GM23248 (cell line): Measurements from ENCODE around the gene EBLN1.

ENCODE experiments used
- EZH2 ChIP-seq: fragments of 200-600 bp; sonication (generic); IDR thresholded peaks from 2 replicates; pipeline ENCODE4 v1.6.1; 2018; ENCODE audit warnings: antibody characterized with exemption, mild to moderate bottlenecking; ENCODE audit not compliant: insufficient read depth, poor library complexity, severe bottlenecking
- EZH2phosphoT487 ChIP-seq: fragments of 200-600 bp; sonication (generic); IDR thresholded peaks from 2 replicates; pipeline ENCODE4 v1.6.1; 2018; ENCODE audit warnings: antibody characterized with exemption, moderate library complexity, mild to moderate bottlenecking, low read depth; ENCODE audit not compliant: insufficient read depth

GRCh38 chr10:22245567-22245966 lies 27.8 kb upstream of the EBLN1 start:
- TF ChIP-seq EZH2 (no peak), EZH2phosphoT487 (no peak)
